ENCODE results near the gene C16orf90.
"Not testable (repeated sequence)": the region's sequence is repeated elsewhere in the genome, so short reads cannot be mapped to it uniquely, and the experiment has no call there.

The C16orf90 gene

GRCh38 chr16:3495176-3495575 lies at the start of gene C16orf90:
TSS of gene C16orf90 (minus strand) at chr16:3495489. CDS start at chr16:3495421, 68 bp downstream.
- FAIRE-seq: no peak
- no peak for DNase-seq (ENCODE audit: insufficient read length, low spot score)

GRCh38 chr16:3542601-3543373 lies 47.5 kb upstream of the C16orf90 start:
- DNase-seq (ENCODE audit: insufficient read length, low spot score) (no peak), FAIRE-seq (no peak)

- DNase-seq (ENCODE audit: insufficient read length, low spot score) (no peak), FAIRE-seq (no peak)
Measured at GRCh38 chr16:3541527-3542155, 46.4 kb upstream of the C16orf90 start.

- DNase-seq (ENCODE audit: insufficient read length, low spot score): no peak
Measured at GRCh38 chr16:3538222-3538621, 42.9 kb upstream of the C16orf90 start.

GRCh38 chr16:3536851-3537250 lies 41.6 kb upstream of the C16orf90 start:
- FAIRE-seq: no peak
- no peak for DNase-seq (ENCODE audit: insufficient read length, low spot score)

More at GRCh38 chr16:3538222-3538621, 42.9 kb upstream of the C16orf90 start:
- FAIRE-seq: no peak

- FAIRE-seq: peak; percentile 42
- no peak for DNase-seq (ENCODE audit: insufficient read length, low spot score)
Measured at GRCh38 chr16:3536271-3536731, 41.0 kb upstream of the C16orf90 start.

GRCh38 chr16:3534126-3534525 lies 38.8 kb upstream of the C16orf90 start:
- DNase-seq (ENCODE audit: insufficient read length, low spot score) (no peak), FAIRE-seq (no peak)

GRCh38 chr16:3532741-3533140 lies 37.5 kb upstream of the C16orf90 start:
- no peak for FAIRE-seq
- DNase-seq (ENCODE audit: insufficient read length, low spot score): no peak

GRCh38 chr16:3530371-3530914 lies 35.2 kb upstream of the C16orf90 start:
- FAIRE-seq: no peak

GRCh38 chr16:3529175-3529574 lies 33.9 kb upstream of the C16orf90 start:
- DNase-seq (ENCODE audit: insufficient read length, low spot score) (no peak), FAIRE-seq (no peak)

More at GRCh38 chr16:3530371-3530914, 35.2 kb upstream of the C16orf90 start:
- no peak for DNase-seq (ENCODE audit: insufficient read length, low spot score)

GRCh38 chr16:3528406-3528805 lies 33.1 kb upstream of the C16orf90 start:
- no peak for DNase-seq (ENCODE audit: insufficient read length, low spot score)
- no peak for FAIRE-seq

- DNase-seq (ENCODE audit: insufficient read length, low spot score); FAIRE-seq: not testable (repeated sequence)
Measured at GRCh38 chr16:3527216-3527829, 32.0 kb upstream of the C16orf90 start.

- FAIRE-seq: no peak
- no peak for DNase-seq (ENCODE audit: insufficient read length, low spot score)
Measured at GRCh38 chr16:3525951-3526350, 30.7 kb upstream of the C16orf90 start.

GRCh38 chr16:3523281-3523680 lies 28.0 kb upstream of the C16orf90 start:
- DNase-seq (ENCODE audit: insufficient read length, low spot score) (no peak), FAIRE-seq (no peak)

- DNase-seq (ENCODE audit: insufficient read length, low spot score) (no peak), FAIRE-seq (no peak)
Measured at GRCh38 chr16:3520841-3521240, 25.6 kb upstream of the C16orf90 start.

- DNase-seq (ENCODE audit: insufficient read length, low spot score): no peak
Measured at GRCh38 chr16:3520413-3520812, 25.1 kb upstream of the C16orf90 start.

GRCh38 chr16:3519581-3519980 lies 24.3 kb upstream of the C16orf90 start:
- FAIRE-seq: no peak

More at GRCh38 chr16:3520413-3520812, 25.1 kb upstream of the C16orf90 start:
- no peak for FAIRE-seq

GRCh38 chr16:3518986-3519348 lies 23.7 kb upstream of the C16orf90 start:
- FAIRE-seq: no peak
- no peak for DNase-seq (ENCODE audit: insufficient read length, low spot score)

More at GRCh38 chr16:3519581-3519980, 24.3 kb upstream of the C16orf90 start:
- no peak for DNase-seq (ENCODE audit: insufficient read length, low spot score)

- FAIRE-seq (no peak), DNase-seq (ENCODE audit: insufficient read length, low spot score) (no peak)
Measured at GRCh38 chr16:3518292-3518985, 23.1 kb upstream of the C16orf90 start.

- no peak for FAIRE-seq
Measured at GRCh38 chr16:3515897-3516296, 20.6 kb upstream of the C16orf90 start.

GRCh38 chr16:3514621-3515020 lies 19.3 kb upstream of the C16orf90 start:
- FAIRE-seq: no peak
- no peak for DNase-seq (ENCODE audit: insufficient read length, low spot score)

More at GRCh38 chr16:3515897-3516296, 20.6 kb upstream of the C16orf90 start:
- DNase-seq (ENCODE audit: insufficient read length, low spot score): no peak
